Activated CD4-positive, alpha-beta T cell treated with anti-CD3 and anti-CD28 coated beads for 1 hour (primary cell): ENCODE results near the gene JAZF1.

Experiments used
- DNase-seq: peaks from one replicate; pipeline ENCODE4 v3.0.0-alpha.2; 2020

The JAZF1 gene

DNA sequence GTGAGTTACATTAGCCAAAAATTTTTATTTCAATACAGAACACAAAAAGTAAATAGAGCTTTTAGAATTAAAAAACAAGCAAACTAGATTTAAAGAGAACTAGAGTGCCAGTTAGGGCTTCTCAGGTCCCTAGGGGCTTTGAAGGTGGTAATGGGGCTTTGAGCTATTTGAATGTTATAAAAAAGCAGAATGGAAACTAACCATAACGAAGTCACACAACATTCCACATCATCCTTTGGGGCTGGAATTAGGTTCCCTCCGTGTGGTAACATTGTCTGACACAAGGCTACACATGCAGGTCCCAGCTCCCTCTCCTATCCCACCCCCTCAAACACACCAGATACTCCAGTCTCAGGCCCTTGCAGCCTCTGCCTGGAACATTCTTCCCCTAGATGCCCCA, 15.3 kb downstream of the JAZF1 start:
- DNase-seq, result no peak

DNA sequence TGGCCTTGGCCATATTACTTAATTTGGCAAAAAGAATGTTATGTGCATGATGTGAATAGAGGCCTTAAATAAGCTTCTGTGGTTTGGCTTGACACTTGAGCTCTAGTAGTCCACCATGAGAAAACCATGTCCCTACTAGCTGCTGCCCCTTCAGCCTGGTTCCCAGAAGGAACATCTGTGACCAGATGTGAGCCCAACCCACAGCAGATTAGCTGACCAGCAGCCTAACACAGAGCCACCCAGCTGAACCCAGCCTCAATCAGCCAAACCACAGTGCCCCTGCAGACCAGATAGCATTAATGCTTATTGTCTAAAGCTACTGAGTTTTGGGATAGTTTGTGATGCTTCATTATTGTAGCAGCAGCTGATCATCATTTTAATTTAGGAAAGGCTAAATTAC, 16.6 kb downstream of the JAZF1 start:
- no peak for DNase-seq

DNA sequence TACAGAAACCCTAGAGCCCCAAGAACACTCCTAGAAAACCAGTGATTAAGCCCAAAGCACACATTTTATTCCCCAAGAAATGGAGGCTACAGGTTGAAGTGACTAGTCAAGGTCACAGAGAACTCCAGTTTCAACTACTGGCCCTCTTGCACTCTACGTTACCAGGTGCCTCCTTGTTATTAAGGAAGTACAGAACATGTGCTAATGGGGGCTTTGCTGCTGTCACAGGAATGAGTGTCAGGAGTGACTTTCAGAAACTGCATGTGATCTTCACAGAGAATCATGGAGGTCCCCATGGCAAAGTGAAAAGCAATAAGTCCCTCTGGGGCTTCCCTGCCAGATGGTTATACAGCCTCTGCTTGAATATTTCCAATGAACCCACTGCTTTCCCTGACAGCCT, 19.3 kb downstream of the JAZF1 start:
- DNase-seq, result no peak

DNA sequence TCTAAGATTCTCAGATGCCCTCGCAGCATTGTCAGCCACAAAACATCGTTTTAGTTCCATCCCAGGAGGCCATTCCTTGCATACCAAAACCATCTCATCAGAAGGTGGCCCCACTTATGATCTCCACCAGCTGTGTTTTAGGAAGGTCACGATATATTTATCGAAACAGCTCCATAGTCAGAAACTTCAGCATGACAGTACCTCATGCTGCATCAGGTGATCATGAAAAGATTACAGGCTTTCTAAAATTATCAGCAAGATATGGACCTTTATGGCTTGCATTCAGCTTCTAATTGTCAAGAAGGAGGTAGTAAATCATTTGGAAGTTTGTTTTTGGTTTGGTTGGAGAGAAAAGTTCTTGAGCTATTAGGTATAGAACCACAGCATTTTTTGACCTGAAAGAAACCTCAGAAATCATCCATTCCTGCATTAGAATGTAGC, 20.0 kb downstream of the JAZF1 start:
- no peak for DNase-seq

DNA sequence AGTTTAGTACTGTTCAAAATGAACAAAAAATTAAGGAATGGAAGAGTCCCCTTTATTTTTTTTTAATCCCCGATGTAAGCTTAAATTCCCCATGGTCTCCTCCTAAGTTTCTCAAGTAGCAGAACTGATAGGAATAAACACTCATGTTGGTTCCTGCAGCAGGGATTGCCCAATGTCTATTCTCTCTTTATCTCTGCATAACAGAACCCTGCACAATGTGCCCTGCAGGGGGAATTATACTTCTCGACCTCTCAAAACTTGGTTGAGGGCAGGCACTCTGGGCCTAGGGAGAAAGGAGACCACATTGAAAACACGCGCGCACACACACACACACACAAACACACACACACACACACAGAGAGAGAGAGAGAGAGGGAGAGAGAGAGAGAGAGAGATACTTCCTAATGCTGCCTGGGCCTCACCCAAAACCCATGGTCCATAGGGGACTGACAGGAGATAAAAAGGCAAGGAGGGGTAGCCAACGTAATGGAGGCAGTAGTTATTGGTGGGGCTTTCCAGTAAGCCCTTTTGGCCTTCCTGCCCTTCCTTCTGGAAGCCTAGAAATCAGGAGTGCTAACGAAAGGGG, 22.7 kb downstream of the JAZF1 start:
- DNase-seq, result no peak

DNA sequence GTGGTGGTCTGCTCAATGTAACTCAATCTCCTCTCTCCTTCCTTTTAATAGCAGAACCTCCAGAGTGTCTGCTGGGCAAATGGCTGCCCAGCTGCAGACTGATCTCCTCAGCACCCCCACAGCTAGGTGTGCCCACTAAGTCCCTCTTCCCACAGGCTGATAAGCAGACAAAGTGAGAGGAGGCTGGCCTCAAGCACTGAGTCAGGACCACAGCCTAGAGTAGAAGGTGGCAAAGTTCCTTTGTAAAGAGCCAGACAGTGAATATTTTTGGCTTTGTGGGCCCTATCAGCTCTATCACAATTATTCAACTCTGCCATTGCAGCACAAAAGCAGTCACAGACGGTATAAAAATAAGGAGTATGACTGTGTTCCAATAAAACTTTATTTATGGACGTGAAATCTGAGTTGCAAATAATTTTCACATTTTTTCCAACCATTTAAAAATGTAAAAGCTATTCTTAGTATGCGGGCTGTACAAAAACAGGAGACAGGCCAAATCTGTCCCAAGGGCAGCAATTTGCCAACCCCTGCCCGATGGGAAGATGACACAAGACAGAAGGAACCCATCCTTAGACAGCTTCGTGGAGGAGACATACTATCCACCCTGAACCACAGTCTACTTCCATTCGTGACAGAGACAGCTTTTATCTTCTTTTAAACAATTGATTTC, 23.4 kb downstream of the JAZF1 start:
- no peak for DNase-seq

DNA sequence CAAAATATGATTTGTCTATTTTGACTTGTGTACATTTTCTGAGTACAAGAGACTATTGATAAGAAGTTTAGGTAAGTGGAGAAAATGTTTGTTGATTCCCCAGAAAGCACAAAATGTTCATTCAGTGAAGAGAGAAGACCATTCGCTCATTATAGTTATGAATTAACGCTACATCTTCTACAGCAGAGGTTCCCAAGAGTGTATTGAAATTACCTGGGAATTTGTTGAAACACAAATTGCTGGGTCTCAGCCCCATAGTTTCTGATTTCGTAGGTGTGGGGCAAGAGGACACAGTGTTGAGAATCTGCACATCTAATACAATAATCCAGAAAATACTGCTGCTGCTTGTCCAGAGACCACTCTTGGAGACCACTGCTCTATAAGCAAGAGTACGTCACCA, 24.2 kb downstream of the JAZF1 start:
- DNase-seq, result no peak

DNA sequence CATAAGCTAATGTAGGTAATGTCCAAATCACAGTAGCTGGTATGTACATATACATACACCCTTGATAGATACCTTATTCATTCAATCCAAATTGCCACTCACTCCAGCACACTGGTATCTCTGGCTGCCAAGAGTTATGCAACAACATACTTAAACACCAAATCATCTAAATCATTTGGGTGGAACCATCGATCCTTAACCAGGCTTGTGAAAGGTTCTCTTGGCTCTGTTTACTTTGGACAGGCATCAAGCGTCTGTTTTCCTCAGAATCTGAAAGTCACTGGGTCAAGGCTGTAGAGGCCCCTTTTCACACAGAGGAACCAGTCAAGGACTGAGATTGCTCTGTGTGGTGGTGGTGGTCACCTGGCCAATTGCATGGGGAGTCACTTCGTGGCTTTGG, 24.6 kb downstream of the JAZF1 start:
- no peak for DNase-seq

DNA sequence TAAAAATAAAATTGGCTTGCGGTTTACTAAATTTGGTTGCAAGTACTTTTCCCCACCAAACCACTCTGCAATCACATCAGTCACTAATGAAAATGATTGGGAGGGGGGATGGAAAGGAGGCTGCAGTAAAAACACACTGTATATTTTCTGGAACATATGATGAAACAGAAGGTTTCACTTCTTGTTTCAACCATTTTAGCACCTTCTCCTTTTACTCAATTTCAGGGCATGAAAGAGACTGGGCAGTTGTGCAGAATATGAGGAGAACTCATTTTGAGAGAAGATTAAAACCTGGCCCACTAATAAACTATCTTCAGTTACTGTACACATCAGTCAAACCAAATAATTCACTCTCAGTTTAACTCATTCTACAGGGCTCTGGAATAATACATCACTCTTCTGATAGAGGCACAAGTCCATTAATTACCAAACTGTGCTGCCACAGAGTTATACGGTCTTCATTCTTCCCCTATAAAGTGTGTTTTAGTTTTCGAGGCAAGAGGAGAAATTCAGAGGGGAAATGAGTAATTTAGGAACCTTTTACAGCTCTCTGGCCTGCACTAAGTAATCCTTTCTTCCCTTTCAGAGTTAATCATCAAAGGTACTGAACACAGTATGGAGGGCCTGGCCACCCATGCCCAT, 25.5 kb downstream of the JAZF1 start:
- DNase-seq, result no peak

DNA sequence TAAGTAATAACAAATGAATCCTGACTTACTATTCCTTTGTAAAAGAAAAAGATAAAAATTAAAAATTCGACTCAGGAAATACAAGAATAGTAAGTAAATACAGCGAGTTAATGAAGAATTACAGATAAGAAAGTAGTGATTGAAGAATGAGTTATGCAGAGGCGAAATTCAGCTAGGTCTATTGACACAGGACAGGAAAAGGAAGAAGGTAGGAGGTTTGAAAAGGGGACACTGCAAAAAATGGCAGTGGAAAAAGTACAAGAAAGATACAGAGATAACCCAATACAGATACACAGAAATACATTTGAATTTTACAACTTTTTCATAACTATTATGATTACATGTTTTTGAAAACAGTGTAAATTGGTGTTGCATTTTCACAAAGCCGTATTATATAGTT, 28.0 kb downstream of the JAZF1 start:
- no peak for DNase-seq

DNA sequence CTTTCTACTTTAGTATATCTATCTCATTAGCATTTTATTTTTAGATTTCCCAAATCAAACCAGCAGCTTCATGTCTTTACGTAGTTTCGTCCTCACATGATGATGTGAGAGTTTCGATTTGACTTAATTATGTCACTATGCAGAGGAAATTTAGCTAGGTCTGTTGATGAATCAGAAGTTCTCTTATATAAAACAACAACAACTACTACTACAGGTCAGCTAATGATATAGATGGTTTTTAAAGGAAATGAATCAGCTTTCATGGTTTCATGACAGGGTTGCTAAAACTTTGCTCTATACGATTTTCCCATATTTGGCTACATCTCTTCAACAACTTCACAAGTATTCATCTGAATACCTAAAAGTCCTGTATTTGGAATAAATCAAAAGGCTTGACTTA, 28.6 kb downstream of the JAZF1 start:
- DNase-seq, result no peak

DNA sequence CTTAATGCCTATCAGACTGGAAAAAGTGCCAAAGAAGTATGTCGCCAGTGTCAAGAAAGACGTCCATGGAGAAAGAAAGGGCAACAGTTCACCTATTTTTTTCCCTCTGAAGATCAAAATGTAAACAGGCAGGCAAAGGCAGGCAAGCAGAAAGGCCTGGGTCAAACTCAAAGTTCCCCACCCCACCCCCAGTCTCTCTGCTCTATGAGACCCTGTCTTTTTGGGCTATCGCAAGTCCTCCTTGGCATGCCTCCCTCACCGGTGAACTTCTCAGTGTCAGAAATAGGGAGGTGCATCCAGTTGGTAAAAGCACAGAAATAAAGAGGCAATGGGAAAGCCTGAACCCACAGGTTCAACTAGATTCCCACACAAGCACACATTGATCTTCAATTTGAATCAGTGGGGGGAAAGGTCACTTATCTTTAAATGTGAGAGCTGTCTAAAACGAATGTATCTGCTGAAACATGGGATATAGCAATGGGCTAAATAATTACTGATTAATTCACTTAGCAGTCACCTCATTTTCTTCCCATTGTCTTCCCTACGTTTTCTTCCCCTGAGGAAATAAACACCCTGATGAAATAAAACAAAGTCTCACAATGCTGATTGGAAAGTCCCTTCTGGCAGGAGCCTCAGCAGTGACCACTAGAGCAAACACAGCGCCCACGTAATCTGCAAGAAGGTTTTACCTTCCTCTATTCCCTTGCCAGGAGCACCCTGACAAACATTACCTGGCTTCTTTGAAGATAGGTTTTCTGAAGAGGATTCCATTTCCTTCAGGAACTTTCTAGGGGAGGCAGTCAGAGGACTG, 31.1 kb downstream of the JAZF1 start:
- no peak for DNase-seq

DNA sequence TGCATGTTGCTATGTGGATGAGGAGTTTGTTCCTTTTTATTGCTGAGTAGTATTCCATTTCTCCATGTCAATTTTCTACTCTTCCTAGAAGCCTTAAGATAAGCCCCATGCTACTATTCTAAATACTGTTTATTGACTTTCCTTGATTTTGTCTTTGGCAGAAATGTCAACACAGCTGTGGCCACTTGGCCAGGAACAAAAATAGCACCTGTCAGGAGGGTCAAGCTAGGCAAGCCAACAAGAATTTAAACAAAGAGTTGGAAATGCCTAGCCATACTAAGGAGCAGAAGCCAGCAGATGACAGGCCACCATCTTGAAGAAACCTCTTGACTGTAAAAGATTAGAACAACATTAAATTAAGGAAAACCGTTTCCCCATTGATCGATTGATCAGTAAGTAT, 34.7 kb downstream of the JAZF1 start:
- DNase-seq, result no peak

DNA sequence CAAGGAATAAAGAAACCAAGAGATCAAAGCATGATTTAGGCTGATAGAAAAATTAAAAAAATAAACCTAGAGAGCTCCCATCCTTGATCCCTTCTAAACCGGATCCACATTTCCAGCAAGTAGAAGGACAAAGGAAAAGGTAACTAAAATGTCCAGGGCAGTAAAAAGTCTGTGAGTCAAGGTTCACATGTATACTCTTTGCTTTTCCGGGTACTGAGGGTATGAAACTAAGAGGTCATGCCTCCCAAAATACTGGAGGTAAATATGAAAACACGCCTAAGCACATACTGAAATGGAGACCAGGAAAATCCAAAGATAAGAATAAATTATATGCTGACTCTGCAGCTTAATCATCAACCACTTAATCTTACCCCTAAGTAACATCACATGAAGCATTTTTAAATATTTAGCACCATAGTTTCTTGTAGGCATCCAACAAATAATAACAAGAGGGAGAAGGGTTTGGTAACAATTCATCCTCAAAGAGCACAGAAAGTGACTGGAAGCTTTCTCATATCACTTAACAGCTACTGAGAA, 35.4 kb downstream of the JAZF1 start:
- no peak for DNase-seq

DNA sequence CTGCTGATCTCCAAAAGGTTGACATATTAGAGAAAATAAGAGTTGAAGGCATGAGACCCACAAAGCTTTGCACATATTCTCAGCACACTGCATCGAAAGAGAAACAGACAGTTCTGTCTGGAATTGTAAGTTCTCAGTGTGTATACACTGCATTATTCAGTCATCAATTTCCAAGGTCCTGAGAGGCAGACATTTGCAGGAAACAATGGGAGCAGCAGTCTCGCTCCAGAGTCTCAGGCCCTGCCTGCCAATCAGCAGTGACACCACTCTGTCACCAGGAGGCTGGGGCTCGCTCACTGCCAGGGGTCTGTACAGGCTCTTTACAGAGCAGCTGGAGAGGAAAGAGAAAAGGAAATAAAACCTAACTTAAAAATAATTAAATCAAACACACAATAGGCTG, 36.3 kb downstream of the JAZF1 start:
- no peak for DNase-seq

DNA sequence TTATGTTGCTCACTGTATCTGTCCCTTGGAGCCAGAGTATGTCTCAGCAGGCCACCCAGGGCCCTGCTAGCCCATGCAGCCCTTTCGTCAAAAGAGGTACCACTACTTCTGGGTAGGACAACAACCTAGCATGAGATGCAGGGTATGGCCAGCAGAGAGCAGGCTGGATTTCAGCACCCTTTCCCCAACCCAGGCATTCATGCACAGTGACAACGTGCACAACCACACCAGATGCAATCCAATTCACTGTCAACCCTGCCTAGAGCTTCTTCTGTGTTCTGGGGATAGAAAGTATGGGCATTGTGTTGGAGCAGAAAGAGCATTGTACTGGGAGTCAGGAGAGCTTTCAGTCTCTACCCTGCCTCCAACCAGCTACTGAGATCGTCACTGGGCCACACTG, 37.9 kb downstream of the JAZF1 start:
- DNase-seq, result no peak

DNA sequence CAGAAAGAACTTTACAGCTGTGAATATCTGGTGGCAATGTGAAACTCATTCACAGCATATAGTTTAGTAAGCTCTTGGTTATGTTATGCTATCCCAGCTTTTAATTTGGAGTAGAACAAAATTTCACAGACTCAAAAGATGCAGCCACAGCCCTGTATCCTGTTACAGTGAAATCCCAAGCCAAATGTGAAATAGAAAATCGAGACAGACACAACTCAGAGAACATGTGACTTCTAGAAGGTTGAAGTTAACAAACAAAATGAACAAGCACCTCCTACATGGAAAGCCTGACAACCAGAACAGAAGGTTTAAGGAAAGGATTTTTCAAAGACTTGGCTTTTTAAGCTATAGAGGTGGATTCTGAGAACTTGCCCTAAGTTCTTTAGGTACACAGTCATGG, 39.6 kb downstream of the JAZF1 start:
- DNase-seq, result no peak

DNA sequence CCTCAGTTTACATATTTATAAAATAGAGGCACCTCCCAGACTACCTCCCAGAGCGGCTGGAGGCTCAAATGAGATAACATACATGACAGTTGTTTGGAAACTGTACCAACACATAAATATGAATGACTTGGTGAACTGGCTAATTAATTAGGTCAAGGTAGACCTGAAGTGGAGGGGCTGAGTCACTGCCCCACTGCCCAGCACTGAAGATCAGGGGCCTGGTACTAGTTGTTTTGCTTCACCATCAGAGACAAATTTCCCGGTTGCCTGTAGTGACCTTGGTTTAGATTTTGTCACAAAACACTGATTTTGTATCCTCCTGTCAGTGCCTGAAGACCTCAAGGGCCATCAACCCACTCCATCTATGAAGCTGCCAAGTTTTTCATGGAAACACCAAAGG, 41.8 kb downstream of the JAZF1 start:
- DNase-seq, result no peak

DNA sequence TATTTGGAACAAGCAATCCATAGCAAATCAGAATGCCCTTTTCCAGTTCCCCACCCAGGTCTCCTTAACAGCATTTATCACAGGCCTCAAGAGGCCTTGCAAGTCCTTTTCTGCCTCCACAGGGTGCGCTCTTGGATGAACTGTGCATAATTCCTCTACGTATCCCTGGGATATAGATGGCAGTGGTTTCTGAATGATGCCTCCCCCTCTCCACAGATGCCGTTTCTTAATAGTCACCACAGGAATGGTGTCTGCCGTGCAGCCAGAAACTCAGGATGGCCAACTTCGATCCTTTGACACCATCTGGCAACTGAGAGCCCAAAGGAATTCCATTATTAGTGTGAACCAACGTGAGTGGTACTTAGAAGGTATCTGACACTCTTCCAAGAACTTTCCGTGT, 43.1 kb downstream of the JAZF1 start:
- DNase-seq, result no peak

DNA sequence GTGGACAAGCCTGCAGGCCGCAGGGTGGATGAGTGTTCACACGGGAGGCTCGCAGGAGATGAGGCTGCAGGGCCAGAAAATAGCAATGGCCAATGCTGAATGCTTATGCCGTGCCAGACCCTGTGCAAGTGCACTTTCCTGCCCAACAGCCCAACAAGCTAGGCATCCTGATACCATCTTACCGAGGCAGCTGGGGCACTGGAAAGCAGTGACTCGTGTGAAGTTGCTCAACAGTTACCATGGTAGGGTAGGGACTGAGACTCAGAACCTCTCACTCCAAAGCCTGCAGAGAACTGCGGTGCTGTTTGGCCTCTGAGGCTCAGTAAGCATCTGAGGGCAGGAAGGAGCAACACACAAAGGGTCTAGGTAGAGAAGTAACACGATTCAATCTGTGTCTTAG, 43.7 kb downstream of the JAZF1 start:
- no peak for DNase-seq

DNA sequence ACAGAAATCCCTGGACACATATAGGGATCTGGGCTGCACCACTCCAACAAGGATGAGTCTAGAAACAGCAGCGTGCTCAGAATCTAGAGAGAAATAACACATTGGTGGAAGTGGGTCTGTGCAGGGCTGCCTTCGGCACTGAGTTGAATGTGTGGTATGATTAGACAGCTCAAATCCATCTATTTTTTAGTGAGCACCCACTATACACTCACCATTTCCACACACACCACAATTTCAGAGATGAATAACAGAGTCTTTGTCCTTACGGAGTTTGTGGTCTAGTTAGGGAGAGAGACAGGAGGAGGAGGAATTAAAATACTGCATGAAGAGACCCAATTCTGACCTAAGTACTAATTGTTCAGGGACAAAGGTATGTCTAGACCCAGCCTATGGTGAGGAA, 44.2 kb downstream of the JAZF1 start:
- no peak for DNase-seq

DNA sequence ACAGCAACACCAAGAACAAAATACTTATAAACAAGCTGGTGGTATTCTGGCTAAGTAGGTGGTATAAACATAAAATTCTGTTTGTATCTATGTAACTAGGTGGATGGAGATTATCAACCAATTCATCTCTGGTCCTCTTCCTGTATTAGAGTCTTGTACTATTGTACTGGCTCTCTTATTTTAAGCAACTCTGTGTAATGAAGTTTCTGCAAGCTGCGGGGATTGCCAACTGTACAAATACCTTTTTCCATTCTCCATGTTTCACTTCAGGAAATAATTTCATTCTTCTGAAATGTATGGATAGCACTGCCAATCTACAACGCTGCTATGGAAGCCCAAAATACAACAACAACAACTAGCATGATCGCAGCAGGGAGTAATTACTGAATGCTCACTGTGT, 44.8 kb downstream of the JAZF1 start:
- no peak for DNase-seq

DNA sequence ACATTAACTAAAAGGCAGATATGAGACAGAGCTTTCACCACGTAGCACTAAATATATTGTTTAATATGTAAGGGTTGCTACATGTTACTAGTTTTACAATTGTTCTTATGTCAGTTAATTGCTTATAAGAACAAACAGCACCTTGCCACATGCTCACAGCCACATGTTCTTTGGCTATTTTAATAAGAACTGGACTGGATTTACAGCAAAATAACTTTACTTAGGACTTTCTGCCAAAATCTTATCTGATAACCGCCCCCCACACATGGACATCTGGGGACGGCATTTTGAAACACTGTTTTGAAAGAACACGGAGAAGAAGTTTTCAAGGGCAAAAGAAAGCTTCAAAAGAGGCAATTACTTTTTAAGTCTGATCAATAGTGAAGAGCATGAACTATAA, 45.3 kb downstream of the JAZF1 start:
- no peak for DNase-seq

DNA sequence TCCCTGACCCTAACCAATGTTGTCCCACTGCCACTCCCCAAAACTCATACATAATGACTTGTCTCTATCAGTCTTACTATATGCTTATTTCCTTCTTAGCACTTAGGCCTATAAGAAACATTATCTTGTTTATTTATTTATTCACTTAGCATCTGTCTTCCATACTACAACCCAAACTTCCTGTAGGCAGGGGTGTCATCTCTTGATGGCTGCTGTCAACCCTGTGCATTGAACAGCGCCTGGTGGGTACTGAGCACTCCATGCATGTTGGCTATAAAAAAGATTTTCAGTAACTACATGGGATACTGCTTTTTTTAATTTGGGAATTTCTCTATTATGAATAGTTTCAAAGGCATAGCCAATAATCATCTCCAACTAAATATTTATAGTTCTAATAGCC, 46.7 kb downstream of the JAZF1 start:
- DNase-seq, result no peak
